Testis (tissue), 3 donors: ENCODE measurements around the gene NRARP. TPM values are rescaled to one million over a fixed set of nuclear protein-coding genes. Genes with fewer than 3 reads are reported as not detected.
A peak's percentile ranks its signal among the peaks of the same experiment; 100 is the strongest.

Experiments
- DNase-seq: peaks from one replicate; pipeline ENCODE4 v3.0.0-alpha.2; 2019
- H3K27ac ChIP-seq, 2 donors: fragments of 200-600 bp; sonication (generic); one replicate each; pipeline ENCODE4 v1.5.1; 2019
- H3K27me3 ChIP-seq: fragments of 200-600 bp; sonication (generic); one replicate; pipeline ENCODE4 v1.5.1; 2019
- H3K36me3 ChIP-seq: fragments of 200-600 bp; sonication (generic); one replicate; pipeline ENCODE4 v1.5.1; 2017; ENCODE audit warnings: low read depth; ENCODE audit errors: missing control alignments
- H3K4me1 ChIP-seq: fragments of 200-600 bp; sonication (generic); one replicate; pipeline ENCODE4 v1.5.1; 2019
- H3K4me3 ChIP-seq, 2 donors: fragments of 200-600 bp; sonication (generic); one replicate each; pipeline ENCODE4 v1.5.1; 2017 to 2019
- H3K9me3 ChIP-seq: fragments of 200-600 bp; sonication (generic); one replicate; pipeline ENCODE4 v1.5.1; 2017
- POLR2A ChIP-seq: fragments of 450-650 bp; IDR thresholded peaks from one replicate; pipeline ENCODE4 v1.6.1; 2017; ENCODE audit warnings: antibody characterized with exemption, mild to moderate bottlenecking, moderate library complexity
- WGBS, 2 donors: methylation state at CpG; one replicate each; pipeline ENCODE4 v1.1.5; 2018; 5-methylcytosine and 5-hydroxymethylcytosine counted together
- intact Hi-C: fragments of 100-400 bp; cut with DNase I; formaldehyde crosslinking; loops from one replicate; pipeline ENCODE4 v1.15.1; 2023; ENCODE audit warnings: low total_unique reads
- polyA plus RNA-seq: library from polyadenylated mRNA; stranded (reverse); fragments of 350-450 nt; fragmentation: Illumina TruSeq; extraction: RNeasy Lipid Tissue Mini Kit (QIAGEN cat#74804); gene quantifications from one replicate; pipeline ENCODE4 v1.2.3, GENCODE V29; 2014; ENCODE audit warnings: low read depth, low replicate concordance; ENCODE audit not compliant: insufficient read depth
- total RNA-seq, 2 donors: library from RNA; depleted of rRNA; stranded (reverse); fragments of >200 nt; gene quantifications; one replicate each; pipeline ENCODE4 v1.2.3, GENCODE V29; 2016
- TF ChIP-seq, protein P1 (sequence below), 3 experiments: fragments of 450-650 bp in 2 of 3; fragments of 200-600 bp in 1 of 3; sonication (generic) in 1 of 3; IDR thresholded peaks; one replicate each; pipeline ENCODE4 v1.5.1; 2016 to 2019; ENCODE audit warnings: antibody characterized with exemption in 3 of 3, mild to moderate bottlenecking in 2 of 3, moderate library complexity in 1 of 3

NRARP gene
- total and polyA plus RNA-seq, 3 donors from 2014 or later, result 5.2 to 40.6 (median 14.4) TPM

GRCh38 chr9:137303893-137304382 is 1.9 kb upstream of the NRARP start:
- no peak for DNase-seq
- no peak overlapping the region for H3K27ac ChIP-seq
- intact Hi-C loops, result no loop called here
- no peak overlapping the region for H3K4me3 ChIP-seq
- no peaks in the 10 kb centered on the region for H3K27me3 ChIP-seq
- H3K36me3 ChIP-seq, result no peaks in the 10 kb centered on the region
- no peak for TF ChIP-seq POLR2A
- TF ChIP-seq, protein P1, sequence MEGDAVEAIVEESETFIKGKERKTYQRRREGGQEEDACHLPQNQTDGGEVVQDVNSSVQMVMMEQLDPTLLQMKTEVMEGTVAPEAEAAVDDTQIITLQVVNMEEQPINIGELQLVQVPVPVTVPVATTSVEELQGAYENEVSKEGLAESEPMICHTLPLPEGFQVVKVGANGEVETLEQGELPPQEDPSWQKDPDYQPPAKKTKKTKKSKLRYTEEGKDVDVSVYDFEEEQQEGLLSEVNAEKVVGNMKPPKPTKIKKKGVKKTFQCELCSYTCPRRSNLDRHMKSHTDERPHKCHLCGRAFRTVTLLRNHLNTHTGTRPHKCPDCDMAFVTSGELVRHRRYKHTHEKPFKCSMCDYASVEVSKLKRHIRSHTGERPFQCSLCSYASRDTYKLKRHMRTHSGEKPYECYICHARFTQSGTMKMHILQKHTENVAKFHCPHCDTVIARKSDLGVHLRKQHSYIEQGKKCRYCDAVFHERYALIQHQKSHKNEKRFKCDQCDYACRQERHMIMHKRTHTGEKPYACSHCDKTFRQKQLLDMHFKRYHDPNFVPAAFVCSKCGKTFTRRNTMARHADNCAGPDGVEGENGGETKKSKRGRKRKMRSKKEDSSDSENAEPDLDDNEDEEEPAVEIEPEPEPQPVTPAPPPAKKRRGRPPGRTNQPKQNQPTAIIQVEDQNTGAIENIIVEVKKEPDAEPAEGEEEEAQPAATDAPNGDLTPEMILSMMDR (IDR thresholded peaks at IDR 0.05), result no peak
- H3K4me1 ChIP-seq, result peaks cover 36% of the 10 kb centered on the region
- H3K9me3 ChIP-seq, result no peaks in the 10 kb centered on the region
- 87 to 90% methylated on average over 15 to 22 of the region's 22 CpGs for WGBS, 2 donors

DNA sequence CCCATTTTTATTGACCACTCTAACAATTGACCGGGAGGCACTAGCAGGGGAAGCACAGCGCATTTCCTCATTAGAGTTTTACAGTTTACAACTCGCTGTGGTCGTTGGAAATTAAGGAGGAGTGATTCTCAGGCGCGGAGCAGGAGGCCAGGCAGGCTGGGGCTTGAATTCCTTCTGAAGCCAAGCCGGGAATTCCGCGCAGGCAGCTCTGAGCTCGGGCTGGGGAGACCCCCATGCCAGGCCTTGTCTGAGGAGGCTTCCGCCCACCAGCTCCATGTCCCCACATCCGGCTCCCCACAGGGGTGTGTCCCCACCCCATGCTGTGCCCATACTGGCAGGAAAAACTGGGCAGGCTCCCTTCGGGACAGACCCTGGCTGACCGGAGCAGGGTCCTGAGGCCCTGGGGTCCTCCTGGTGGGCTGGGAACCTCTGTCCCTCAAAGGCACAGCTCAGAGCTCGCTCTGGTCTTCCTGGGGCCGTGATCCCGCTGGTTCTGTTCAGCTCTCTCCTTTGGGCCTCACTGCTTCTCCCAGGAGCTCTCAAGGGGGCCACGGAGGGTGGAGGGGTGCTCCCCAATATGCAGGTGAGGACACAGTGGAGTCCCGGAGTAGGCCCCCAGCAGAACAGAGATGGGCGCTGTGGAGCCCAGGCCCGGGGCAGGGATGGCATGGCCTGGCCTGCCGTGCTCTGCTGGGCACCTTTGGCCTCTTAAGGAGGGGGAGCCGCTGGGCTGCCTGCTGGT is 1.3 kb upstream of the NRARP start:
- Histone ChIP-seq H3K9me3 (no peaks in the 10 kb centered on the region), H3K36me3 (no peaks in the 10 kb centered on the region), H3K27ac (peak overlapping the region in 1 of 2 donors; percentile 80), H3K4me3 (peak overlapping the region; percentile 48 to 60), H3K27me3 (no peaks in the 10 kb centered on the region), H3K4me1 (peaks cover 37% of the 10 kb centered on the region)
- DNase-seq, result no peak
- intact Hi-C loops, result no loop called here
- TF ChIP-seq POLR2A, result no peak
- TF ChIP-seq, protein P1 (IDR thresholded peaks at IDR 0.05), result no peak
- WGBS, 2 donors, result 46 to 51% methylated on average over 11 to 23 of the region's 23 CpGs

DNA sequence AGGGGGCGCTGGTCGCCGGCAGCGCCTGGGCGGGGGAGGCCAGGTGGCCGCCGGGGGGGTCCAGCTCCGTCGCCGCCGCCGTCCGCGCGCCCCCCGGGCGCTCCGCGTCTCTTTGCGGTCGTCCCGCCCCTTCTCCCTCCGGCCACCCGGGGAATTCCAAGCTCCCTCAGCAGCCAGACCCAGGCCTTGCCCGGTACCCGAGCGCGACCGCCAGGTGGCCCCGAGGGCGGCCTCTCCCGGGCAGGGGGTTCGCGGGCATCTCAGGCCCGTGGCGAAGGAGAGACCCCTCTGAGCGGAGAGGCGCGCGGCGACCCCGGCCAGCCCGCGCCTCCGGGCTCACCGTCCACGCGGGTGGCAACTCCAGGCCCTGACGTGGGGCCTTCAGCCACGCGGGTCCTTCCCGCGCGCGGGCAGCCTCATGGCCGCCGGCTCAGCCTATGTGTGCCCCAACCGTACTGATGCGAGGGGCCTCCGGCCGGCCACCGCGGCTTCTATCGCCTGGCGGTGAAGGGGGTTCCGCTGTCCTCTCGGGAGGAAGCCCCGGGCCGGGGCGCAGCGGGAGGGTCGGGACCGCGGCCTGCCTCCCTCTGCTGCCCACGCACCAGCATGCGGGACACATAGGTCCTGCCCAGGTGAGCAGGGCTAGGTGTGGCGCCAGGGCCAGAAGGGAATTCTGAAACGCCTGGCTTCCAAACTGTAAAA is 529 bp upstream of the NRARP start:
- intact Hi-C loops, result no loop called here
- H3K9me3 ChIP-seq, result no peaks in the 10 kb centered on the region
- no peaks in the 10 kb centered on the region for H3K27me3 ChIP-seq
- peak overlapping the region; percentile 72 to 80 for H3K27ac ChIP-seq
- no peak for TF ChIP-seq POLR2A
- TF ChIP-seq, protein P1 (IDR thresholded peaks at IDR 0.05), result peak; percentile 36 to 45 (median 38)
- DNase-seq, result no peak
- peaks cover 40% of the 10 kb centered on the region for H3K4me1 ChIP-seq
- no peaks in the 10 kb centered on the region for H3K36me3 ChIP-seq
- WGBS, 2 donors, result 5% methylated on average over 58 of the region's 78 CpGs; no CpG with 5 or more reads in 1 of the 2 donors
- peak overlapping the region; percentile 48 to 60 for H3K4me3 ChIP-seq

DNA sequence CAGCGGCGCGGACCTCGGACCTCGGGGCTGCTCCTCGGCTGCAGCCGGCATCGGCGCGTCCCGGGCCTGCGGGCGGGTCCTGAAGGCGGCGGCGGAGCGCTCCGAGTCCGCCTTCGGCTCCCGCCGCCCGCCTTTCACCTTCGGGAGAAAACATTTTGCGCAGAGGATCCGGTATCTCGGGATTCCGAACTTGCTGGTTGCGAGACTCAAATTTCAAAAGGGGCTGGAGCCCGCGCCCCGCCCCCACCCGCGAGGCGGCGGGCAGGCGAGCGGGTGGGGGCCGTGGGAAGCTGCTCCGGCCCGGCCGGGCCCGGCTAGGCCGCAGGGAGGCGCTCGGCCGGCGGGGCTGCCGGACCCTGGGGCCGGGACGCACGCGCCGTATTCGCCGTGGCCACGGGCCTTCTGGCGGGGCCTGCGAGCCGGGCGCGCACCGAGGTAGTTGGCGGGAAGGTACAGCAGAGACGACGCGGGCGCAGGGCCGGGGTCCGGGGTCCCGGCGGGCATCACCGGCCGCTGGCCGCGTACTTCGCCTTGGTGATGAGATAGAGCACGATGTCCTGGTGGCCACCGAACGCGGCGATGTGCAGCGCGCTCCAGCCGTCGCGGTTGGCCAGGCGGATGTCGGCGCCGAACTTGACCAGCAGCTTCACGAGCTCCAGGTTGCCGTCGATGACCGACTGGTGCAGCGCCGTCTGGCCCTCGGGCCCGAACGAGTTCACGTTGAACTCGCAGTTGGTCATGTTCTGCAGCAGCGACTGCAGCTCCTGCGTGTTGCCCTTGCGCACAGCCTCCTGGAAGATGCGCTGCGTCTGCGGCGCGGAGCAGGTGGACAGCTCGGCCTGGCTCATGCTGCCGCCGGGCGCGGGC is 757 bp downstream of the NRARP start:
- TF ChIP-seq, protein P1 (IDR thresholded peaks at IDR 0.05), result peak in 1 of 3 experiments; percentile 2
- no peak for TF ChIP-seq POLR2A
- H3K9me3 ChIP-seq, result no peaks in the 10 kb centered on the region
- no peaks in the 10 kb centered on the region for H3K36me3 ChIP-seq
- H3K4me1 ChIP-seq, result peaks cover 34% of the 10 kb centered on the region
- H3K27ac ChIP-seq, result peak overlapping the region in 1 of 2 donors; percentile 53
- DNase-seq, result no peak
- intact Hi-C loops, result no loop called here
- H3K27me3 ChIP-seq, result no peaks in the 10 kb centered on the region
- peak overlapping the region; percentile 47 to 50 for H3K4me3 ChIP-seq
- 1% methylated on average over 93 of the region's 115 CpGs; no CpG with 5 or more reads in 1 of the 2 donors for WGBS, 2 donors
